A549 (cell line): Measurements from ENCODE around the gene KCNA3. TPM values are rescaled to one million over a fixed set of nuclear protein-coding genes. Genes with fewer than 3 reads are reported as not detected.

Experiments used
- ATAC-seq, 2 experiments: fragments of 200-7000 bp in 1 of 2; fragments of >200 bp in 1 of 2; cut with Nextera tagmentation in 1 of 2; cut with Tn5 transposase in 1 of 2; 3 replicates each; pipeline versions ENCODE4 v1.8.0 to v1.9.1; 2018 to 2020; ENCODE audit warnings: mild to moderate bottlenecking in 1 of 2, moderate library complexity in 1 of 2
- CTCF ChIA-PET: fragments of 300-600 bp; sonication (Branson Sonifier 250); formaldehyde crosslinking; extraction: SDS; loops from one replicate; lab custom pipeline; 2021; ENCODE audit warnings: antibody characterized with exemption, inconsistent platforms; lab: Yijun Ruan, JAX
- POLR2A ChIA-PET: fragments of 350-600 bp; formaldehyde crosslinking; extraction: SDS; loops from one replicate; lab custom pipeline; 2021; ENCODE audit warnings: antibody characterized with exemption, inconsistent platforms; lab: Yijun Ruan, JAX
- DNase-seq, 2 experiments: peaks; one replicate each; pipeline versions ENCODE4 v3.0.0 to v3.0.0-alpha.2; 2011 to 2016; ENCODE audit warnings: low read depth in 1 of 2, low spot score in 1 of 2
- FAIRE-seq: peaks from 2 replicates; lab custom pipeline; 2011; peaks lifted over from hg19 to GRCh38; lab: Jason Lieb, UNC
- H3K27ac ChIP-seq, 2 experiments: fragments of >200 bp; sonication (Bioruptor Twin); formaldehyde crosslinking; 3 replicates each; pipeline ENCODE4 v1.5.1; 2016 to 2017
- H3K4me1 ChIP-seq: fragments of >200 bp; sonication (Bioruptor Twin); formaldehyde crosslinking; 3 replicates; pipeline ENCODE4 v1.6.1; 2016
- H3K4me2 ChIP-seq: fragments of >200 bp; sonication (Bioruptor Twin); formaldehyde crosslinking; 3 replicates; pipeline ENCODE4 v1.6.1; 2016
- H3K4me3 ChIP-seq: fragments of >200 bp; sonication (Bioruptor Twin); formaldehyde crosslinking; 3 replicates; pipeline ENCODE4 v1.5.1; 2016
- H3K9me3 ChIP-seq: fragments of >200 bp; sonication (Bioruptor Twin); formaldehyde crosslinking; 3 replicates; pipeline ENCODE4 v1.6.1; 2016
- ATOH8 ChIP-seq: fragments of 250-450 bp; sonication (Bioruptor Pico); IDR thresholded peaks from 2 replicates; pipeline ENCODE4 v1.5.0; 2020; ENCODE audit warnings: low read depth, mild to moderate bottlenecking, moderate library complexity
- BCL3 ChIP-seq: fragments of >200 bp; sonication (Bioruptor Twin); formaldehyde crosslinking; IDR thresholded peaks from 3 replicates; pipeline ENCODE4 v1.6.1; 2016
- CBX8 ChIP-seq: fragments of 200-600 bp; sonication (generic); IDR thresholded peaks from 2 replicates; pipeline ENCODE4 v1.6.1; 2016
- CEBPB ChIP-seq, 2 experiments: fragments of >200 bp in 1 of 2; sonication (Bioruptor Twin) in 1 of 2; formaldehyde crosslinking in 1 of 2; IDR thresholded peaks; 2 replicates each; pipeline ENCODE4 v1.6.1; 2012 to 2016
- CHD4 ChIP-seq: fragments of 200-600 bp; sonication (generic); IDR thresholded peaks from 2 replicates; pipeline ENCODE4 v1.6.1; 2016; ENCODE audit warnings: antibody characterized with exemption, mild to moderate bottlenecking, borderline replicate concordance
- CTCF ChIP-seq: fragments of >200 bp; sonication (Bioruptor Twin); formaldehyde crosslinking; IDR thresholded peaks from 3 replicates; pipeline ENCODE4 v1.5.1; 2016
- EHMT2 ChIP-seq: fragments of 200-600 bp; sonication (generic); IDR thresholded peaks from 2 replicates; pipeline ENCODE4 v1.6.1; 2016; ENCODE audit warnings: antibody characterized with exemption, low read depth, mild to moderate bottlenecking, moderate library complexity
- FOSB ChIP-seq: fragments of 250-450 bp; sonication (Bioruptor Pico); IDR thresholded peaks from 2 replicates; pipeline ENCODE4 v1.5.0; 2020; ENCODE audit warnings: mild to moderate bottlenecking, moderate library complexity
- KDM5A ChIP-seq: fragments of 200-600 bp; sonication (generic); IDR thresholded peaks from 2 replicates; pipeline ENCODE4 v1.6.1; 2016; ENCODE audit warnings: antibody characterized with exemption, mild to moderate bottlenecking
- NPAS2 ChIP-seq: fragments of 250-450 bp; sonication (Bioruptor Pico); IDR thresholded peaks from 2 replicates; pipeline ENCODE4 v1.8.0; 2022; ENCODE audit warnings: mild to moderate bottlenecking, moderate library complexity, borderline replicate concordance
- RARB ChIP-seq: fragments of 250-450 bp; sonication (Bioruptor Pico); IDR thresholded peaks from 2 replicates; pipeline ENCODE4 v1.8.0; 2021; ENCODE audit warnings: mild to moderate bottlenecking, moderate library complexity
- RFX5 ChIP-seq: fragments of 450-650 bp; IDR thresholded peaks from 2 replicates; pipeline ENCODE4 v1.7.1; 2014; ENCODE audit warnings: antibody characterized with exemption, mild to moderate bottlenecking, moderate library complexity
- WGBS: methylation state at CpG from one replicate; pipeline ENCODE4 v1.1.6; 2017; ENCODE audit errors: missing lambda C conversion rate; 5-methylcytosine and 5-hydroxymethylcytosine counted together
- polyA plus RNA-seq, 4 experiments: library from polyadenylated mRNA; depleted of rRNA in 3 of 4; stranded (reverse); fragments of >200 nt; fragmentation: RNase III in 1 of 4; extraction: RNeasy Plus Mini Kit Qiagen cat#74134 plus additional on column Dnase treatment in 1 of 4; gene quantifications; 2 replicates in 3 of 4; 3 replicates in 1 of 4; pipeline ENCODE4 v1.2.3, GENCODE V29; 2011 to 2017
- TF ChIP-seq, protein P1 (sequence below): IDR thresholded peaks from 2 replicates; pipeline ENCODE4 v1.6.1; 2012; ENCODE audit warnings: low read depth, borderline replicate concordance
- TF ChIP-seq, protein P2 (sequence below): fragments of 150-350 bp; IDR thresholded peaks from 2 replicates; pipeline ENCODE4 v1.6.1; 2014; ENCODE audit warnings: low read depth, mild to moderate bottlenecking, low read length

The KCNA3 gene
- polyA plus RNA-seq, 2 of the 4 experiments (the other 2 are of a cell fraction): not detected

GRCh38 chr1:110645821-110646735 is 28.7 kb downstream of the KCNA3 start:
- ChIA-PET POLR2A (no interaction called here), CTCF (interaction anchor here (0.6 to 1.5 kb wide), 4 partner anchors 14 to 355 kb away, joined by 3 to 5 read pairs (median 4); no protein-coding TSS in a partner anchor)
- FAIRE-seq (no peak), DNase-seq (no peak), ATAC-seq (no peak)
- no peak overlapping the region for H3K4me2 ChIP-seq
- H3K27ac ChIP-seq: no peak overlapping the region
- no peak for TF ChIP-seq RFX5
- TF ChIP-seq, protein P1, sequence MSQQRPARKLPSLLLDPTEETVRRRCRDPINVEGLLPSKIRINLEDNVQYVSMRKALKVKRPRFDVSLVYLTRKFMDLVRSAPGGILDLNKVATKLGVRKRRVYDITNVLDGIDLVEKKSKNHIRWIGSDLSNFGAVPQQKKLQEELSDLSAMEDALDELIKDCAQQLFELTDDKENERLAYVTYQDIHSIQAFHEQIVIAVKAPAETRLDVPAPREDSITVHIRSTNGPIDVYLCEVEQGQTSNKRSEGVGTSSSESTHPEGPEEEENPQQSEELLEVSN: no peak
- TF ChIP-seq CTCF: no peak
- no peak for TF ChIP-seq KDM5A
- no peak for TF ChIP-seq EHMT2
- TF ChIP-seq CEBPB (IDR thresholded peaks at IDR 0.05): no peak
- TF ChIP-seq CHD4: no peak
- TF ChIP-seq CBX8: no peak
- no peak for TF ChIP-seq NPAS2 (CRISPR knock-in tag)
- TF ChIP-seq RARB (CRISPR knock-in tag): no peak
- no peaks in the 10 kb centered on the region for H3K4me1 ChIP-seq
- H3K4me3 ChIP-seq: no peak overlapping the region
- no peaks in the 10 kb centered on the region for H3K9me3 ChIP-seq
- WGBS: 8% methylated on average over 4 of the region's 4 CpGs

DNA sequence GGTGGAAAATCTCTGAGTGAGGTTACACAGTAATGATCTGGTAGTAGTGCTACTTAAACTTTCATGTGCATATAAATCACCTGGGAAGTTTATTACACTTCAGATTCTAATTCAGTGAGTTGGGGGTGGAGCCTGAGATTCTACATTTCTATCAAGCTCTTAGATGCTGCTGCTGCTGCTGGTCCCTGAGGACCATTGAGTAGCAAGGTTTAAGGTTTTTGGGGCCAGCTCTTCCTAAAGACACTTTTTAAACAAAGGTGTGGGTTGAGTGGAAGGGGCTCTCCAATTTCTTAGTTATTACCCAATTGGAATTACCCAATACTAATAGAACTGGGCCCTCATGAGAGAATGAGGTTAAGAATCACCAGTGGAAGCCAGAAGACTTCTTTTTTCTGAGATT is 29.5 kb downstream of the KCNA3 start:
- no peaks in the 10 kb centered on the region for H3K9me3 ChIP-seq
- no peak for FAIRE-seq
- TF ChIP-seq NPAS2 (CRISPR knock-in tag) (no peak), ATOH8 (CRISPR knock-in tag) (no peak), FOSB (CRISPR knock-in tag) (no peak), BCL3 (no peak)
- TF ChIP-seq, protein P2, sequence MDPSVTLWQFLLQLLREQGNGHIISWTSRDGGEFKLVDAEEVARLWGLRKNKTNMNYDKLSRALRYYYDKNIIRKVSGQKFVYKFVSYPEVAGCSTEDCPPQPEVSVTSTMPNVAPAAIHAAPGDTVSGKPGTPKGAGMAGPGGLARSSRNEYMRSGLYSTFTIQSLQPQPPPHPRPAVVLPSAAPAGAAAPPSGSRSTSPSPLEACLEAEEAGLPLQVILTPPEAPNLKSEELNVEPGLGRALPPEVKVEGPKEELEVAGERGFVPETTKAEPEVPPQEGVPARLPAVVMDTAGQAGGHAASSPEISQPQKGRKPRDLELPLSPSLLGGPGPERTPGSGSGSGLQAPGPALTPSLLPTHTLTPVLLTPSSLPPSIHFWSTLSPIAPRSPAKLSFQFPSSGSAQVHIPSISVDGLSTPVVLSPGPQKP: no peak
- ChIA-PET CTCF (interaction anchor here (0.8 to 1.5 kb wide), 4 partner anchors 13 to 136 kb away, joined by 3 to 5 read pairs (median 3); no protein-coding TSS in a partner anchor), POLR2A (no interaction called here)
- no peak overlapping the region for H3K4me3 ChIP-seq
- H3K4me2 ChIP-seq: no peak overlapping the region
- no peaks in the 10 kb centered on the region for H3K4me1 ChIP-seq
- H3K27ac ChIP-seq: no peak overlapping the region
- DNase-seq: no peak
- no peak for ATAC-seq
